GM18858 (cell line): ENCODE results near the gene GGNBP2.

Source experiments
- ATAC-seq: cut with Tn5 transposase; IDR thresholded peaks from one replicate; pipeline ENCODE4 v1.9.1; 2021; ENCODE audit not compliant: unreplicated experiment

Gene GGNBP2

DNA sequence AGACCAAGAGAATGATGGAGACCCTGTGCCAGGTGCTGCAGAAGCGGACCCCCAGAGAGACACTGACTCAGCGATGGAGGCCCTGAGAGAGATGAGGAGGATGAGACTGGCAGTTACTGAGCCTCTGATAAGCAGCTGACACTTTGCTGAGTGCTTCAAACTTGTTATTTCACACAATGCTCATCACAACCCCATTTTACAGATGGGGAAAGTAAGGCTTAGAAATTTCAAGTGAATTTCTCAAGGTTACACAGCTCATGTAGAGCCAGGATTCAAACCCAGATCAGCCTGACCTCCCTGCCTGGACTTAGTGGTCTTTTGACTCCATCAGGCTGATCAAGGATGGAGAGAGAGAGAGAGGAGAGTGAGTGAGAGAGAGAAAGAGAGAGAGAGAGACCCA lies 83.9 kb downstream of the GGNBP2 start:
- ATAC-seq: no peak

- ATAC-seq: no peak
Observed at GRCh38 chr17:36629252-36629847, 84.6 kb downstream of the GGNBP2 start.

DNA sequence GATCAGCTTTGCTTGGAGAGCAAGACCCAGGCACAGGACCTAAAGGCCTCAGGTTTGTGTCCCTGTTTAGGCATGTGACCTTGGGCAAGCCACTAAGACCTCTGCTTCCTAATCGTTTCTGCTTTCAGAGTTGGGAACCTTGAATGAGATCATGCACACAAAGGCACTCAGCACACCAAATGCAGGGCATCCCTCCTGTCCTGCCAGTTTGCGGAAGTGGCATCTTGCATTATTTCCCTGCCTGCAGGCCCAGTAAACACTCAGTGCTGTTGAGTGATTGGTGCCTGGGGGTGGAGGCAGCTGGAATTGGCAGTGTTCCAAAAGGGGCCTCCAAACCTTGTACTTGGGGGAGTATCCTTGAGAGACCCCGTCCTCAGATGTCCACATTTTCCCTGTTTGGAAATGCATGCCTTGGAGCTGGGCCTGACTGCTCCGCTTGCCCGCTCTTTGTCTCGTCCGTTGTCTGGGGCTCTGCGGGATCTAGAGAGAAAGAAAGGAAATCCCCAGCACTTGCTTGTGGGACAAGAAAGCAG lies 85.3 kb downstream of the GGNBP2 start:
- no peak for ATAC-seq

- ATAC-seq: no peak
Observed at GRCh38 chr17:36631022-36631421, 86.3 kb downstream of the GGNBP2 start.

DNA sequence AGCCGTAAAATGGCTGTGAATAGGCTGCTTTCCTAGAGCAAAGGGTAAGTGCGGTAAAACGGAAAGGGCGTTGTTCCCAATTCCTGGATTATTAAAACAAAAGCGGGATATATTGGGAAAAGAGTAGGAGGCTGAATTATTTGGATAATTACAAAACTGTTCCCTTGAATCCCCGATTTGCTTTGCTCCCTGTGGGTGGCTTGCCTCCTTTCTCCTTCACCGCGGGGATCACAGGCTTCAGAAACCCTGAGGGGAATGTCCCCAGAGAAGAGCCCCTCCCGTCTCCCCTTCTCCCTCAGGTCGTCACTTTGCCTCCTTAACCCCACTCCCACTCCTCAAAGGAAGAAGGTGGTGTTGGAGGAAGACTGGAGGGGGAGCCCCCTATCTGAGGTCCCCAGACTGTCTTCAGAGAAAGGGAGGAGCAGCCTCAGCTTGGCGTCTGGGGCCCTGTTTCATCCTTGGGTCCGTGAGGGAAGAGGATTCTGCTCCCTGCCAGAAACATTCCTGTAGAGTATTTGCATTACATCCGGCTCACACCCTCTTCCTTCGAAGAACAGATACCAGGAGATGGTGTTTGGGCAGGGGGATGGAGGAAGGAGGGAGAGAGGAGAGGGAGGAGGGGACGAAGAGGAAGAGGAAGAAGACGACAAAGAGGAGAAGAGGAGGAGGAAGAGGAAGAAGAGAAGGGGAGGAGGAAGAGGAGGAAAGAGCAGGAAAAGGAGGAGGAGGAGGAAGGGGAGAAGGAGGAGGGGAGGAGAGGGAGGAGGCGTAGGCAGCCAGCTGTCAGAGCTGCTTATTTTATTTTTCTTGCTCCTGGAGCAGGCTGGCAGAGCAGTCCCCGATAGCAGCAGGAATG lies 88.4 kb downstream of the GGNBP2 start:
- no peak for ATAC-seq
